Activated CD4-positive, alpha-beta T cell treated with anti-CD3 and anti-CD28 coated beads, Interleukin-2, amount 50 U/mL, for 24 hours (primary cell): ENCODE measurements around the gene STIMATE.

Experiments used
- DNase-seq, 2 donors: peaks; one replicate each; pipeline ENCODE4 v3.0.0-alpha.2; 2020; ENCODE audit warnings: low read depth in 1 of 2, low spot score in 1 of 2

The STIMATE gene

DNA sequence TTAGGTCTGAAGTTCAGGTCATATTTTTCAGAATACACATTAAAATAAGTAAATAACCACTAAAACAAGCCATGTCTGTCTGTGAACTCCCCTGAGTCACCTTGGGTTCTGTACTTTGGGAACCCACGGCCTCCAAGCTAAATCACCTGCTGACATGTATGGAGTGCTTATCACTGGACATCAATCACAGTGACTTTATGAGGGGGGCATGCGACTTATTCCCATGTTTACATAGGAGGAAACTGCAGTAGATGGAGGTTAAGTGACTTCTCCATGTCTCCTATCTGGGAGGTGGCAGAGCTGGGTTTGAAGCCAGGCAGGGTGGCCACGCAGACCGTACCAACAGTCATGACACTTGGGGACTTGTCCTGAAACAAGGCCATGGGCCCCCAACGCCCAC, 75.0 kb downstream of the STIMATE start:
- DNase-seq = no peak

DNA sequence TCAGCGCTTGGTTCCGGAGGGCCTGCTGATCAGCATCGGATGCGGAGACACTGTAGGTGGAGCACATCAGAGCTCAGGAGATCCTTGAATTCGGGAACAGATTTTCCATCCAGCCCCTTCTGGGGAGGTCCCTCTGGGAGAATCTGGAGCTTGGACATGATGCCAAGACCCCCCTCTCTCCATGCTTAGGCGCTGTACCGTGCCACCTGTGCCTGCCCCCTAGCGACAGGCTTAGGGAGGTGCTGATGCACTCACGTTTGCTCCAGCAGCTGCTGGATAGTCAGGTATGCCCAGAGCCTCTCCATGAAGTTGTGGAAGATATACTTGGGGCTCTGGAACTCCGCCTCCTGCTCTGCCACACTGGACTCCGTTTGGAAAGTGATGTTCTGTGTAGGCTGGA, 76.6 kb downstream of the STIMATE start:
- DNase-seq = no peak

DNA sequence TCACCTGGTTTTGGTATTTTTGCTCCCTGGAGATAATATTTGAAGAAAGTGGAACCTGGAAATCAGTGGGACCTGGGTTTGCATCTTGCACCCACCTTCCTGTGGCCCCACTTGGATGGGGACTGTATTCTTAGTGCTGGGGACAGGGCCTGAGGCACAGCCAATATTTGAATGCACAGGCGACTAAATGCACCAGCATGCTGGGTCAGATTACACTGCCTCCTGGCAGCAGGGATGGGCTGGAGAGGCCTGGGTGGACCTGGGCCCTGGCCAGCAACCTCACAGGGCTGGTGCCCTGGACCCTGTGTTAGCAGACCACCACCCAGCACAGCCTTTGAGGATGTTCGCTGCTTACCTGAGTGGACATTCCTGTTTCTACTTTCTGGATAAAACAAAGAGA, 77.4 kb downstream of the STIMATE start:
- DNase-seq = no peak

DNA sequence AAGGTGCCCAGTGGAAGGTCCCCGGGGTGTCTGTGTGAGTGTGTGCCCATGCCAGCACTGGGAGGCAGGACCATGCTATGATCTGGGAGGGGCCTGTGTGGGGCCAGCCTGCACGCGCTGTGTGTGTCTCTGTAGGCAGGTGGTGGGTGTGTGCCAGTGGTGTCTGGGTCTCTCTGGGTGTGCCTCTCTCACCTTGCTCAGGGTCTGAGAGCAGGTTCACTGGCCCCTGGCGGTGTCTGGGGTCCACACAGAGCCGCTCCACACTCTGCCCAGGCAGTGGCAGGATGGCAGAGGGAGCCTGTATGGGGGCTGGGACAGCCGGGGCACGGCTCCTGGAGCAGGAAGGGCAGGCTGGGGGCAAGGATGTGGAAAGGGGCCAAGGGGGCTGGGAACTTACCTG, 79.5 kb downstream of the STIMATE start:
- no peak for DNase-seq

DNA sequence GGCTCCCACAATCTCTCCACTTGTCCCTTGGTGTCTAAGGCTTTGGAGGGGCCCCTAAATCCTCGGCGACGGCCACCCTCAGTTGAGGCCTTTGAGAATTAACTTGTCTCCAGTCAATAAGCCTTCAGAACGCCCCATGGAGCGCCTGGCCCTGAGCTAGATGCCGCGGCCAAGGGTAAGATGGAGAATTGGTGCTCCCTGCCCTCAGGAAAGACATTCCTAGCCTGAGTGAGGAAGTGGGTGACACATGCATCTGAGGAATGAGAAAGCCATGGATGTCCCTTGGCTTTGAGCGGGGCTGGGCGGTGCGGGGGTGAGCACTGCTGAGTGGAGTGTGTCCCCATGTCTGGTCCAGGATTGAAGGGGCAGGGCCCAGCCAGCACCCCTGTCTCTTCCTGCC, 80.1 kb downstream of the STIMATE start:
- DNase-seq = no peak

DNA sequence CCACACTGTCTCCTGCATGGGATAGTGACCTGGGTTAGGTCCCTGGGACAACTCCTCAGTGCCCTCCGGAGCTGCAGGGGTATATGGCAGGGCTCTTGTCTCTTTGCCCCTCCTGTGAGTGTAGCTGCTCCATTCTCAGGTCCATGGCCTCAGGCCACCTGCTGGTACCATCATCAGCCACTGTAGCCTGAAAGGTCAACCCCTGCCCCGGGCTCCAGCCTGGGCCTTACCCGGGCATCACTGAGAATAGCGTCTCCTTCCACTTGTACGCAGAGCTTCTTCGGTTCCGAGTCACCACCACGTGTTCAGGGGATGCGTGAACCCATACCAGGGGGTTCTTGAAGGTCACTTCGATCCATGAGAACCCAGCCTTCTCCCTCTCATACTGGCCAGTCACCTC, 80.7 kb downstream of the STIMATE start:
- DNase-seq = no peak

DNA sequence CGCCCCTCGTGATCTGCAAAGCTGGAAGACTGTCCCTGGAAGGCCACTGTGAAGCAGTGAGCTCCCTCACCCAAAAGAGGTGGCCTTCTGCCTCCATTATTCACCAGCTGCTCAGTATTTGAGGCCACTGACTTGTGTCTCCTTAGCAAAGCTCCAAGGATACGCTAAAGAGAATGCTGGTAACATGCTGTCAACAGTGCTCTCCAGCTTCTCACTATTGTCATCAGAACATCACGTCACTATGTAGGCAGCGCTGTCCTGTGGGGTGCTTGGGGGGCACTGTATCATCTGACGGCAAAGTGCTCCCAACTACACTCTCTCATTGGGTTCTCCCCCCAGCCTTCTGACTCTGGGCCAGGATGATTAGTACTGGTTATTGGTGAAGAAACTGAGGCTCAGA, 81.1 kb downstream of the STIMATE start:
- no peak for DNase-seq

DNA sequence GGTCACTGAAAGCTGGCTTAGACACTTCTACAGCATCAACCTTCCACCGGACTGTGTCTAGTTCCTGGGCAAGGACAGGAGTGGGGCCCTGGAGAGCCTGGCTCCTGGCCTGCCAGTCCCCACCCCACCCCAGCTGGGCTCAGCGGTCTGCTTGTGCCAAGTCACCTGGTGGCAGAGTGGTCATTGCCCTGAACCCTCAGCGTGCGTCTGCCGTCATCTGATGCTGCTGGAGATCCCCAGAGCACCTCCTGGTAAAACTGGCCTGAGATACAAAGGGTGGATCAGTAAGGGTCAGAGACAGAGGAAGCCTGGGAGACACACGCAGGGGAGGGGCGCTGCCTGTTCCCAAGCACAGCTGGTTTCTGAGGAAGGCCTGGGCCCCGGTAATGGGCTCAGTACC, 83.5 kb downstream of the STIMATE start:
- no peak for DNase-seq

DNA sequence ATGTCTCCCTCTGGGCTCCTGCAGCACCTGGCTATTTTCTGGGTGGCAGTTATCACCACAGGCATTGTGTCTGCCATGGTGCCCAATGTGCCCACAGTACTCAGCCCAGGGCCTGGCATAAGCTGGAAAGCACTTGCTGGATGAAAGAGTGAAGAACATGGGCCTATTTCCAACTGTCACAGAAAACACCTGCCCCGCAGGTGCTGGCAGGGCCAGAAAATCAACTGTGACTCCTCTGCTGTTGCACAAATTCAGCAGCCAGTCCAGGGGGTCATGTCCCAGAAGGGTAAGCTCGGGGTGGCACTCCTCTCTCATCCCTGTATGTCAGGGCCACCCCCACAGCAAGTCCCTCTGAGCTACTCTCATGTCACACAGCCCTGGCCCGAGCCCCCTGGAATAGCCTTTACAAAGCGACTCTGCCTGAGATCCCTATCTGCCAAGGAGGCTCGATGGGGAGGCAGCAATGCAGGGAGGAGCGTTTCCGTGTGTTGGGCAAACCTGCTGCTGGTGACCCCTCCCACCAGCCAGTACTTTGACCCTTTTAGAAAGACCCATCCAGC, 85.8 kb downstream of the STIMATE start:
- no peak for DNase-seq

DNA sequence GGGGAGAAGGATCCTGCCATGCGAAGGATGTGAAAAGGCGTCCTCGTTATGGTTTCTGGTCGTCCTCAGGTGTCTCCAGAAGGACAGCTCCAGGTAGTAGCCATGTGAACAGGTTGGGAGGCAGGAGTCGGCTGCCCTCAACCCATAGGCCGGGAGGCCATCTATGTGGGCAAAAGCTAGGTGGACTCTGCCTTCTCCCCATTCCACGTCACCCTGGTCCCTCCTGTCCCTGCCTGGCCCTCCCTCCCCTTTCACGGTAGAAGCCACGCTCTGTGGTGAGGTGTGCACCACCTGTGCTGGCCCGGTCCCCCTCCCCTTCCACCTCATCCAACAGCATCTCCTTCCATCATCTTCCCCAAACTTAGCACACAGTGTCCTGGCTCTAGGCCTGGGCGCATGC, 86.4 kb downstream of the STIMATE start:
- DNase-seq = no peak

DNA sequence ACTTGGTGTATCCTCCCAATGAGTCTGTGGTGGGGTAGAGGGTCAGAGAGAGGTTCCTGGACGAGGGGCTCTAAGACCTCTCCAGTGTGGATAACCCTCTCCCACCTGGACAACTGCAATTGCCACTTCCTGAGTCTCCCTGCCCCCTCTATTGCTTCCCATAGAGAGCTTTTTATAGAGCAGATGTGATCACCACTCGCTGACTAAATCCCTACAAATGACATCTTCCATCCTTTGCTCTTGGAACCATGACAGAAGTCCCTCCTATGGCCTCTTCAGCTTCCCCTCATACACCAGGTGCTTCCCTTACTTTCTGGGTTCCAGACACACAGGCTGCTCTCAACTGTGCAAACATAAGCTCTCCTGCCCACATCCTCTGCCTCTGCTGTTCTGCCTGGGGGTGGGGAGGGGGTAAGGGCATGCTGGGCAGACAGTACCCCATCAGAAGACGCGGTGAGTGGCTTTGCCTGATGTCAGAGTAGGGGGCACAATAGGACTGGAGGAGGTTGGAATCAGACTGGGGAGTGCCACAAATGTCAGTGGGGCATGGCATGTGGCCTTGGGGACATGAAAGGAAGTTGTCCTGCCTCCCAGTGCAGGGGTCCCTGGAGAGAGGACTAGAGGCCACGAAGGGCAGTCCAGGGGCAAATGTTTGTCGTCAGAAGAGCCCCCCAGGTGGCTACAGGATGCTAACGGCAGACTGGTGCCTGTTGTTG, 87.5 kb downstream of the STIMATE start:
- DNase-seq = no peak

DNA sequence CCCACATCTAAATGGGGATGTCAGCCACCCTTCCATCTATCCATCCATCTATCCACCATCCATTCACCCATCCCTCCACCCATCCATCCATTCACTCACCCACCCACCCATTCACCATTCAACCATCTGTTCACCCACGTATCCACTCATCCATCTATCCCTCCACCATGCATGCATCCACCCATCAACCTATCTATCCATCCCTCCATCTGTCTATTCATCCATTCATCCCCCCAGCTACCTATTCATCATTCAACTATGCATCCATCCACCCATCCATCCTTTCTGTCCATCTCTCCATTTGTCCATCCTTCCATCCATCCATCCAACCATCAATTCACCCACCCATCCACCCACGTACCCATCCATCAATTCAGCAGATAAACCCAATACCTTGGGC, 88.2 kb downstream of the STIMATE start:
- no peak for DNase-seq

DNA sequence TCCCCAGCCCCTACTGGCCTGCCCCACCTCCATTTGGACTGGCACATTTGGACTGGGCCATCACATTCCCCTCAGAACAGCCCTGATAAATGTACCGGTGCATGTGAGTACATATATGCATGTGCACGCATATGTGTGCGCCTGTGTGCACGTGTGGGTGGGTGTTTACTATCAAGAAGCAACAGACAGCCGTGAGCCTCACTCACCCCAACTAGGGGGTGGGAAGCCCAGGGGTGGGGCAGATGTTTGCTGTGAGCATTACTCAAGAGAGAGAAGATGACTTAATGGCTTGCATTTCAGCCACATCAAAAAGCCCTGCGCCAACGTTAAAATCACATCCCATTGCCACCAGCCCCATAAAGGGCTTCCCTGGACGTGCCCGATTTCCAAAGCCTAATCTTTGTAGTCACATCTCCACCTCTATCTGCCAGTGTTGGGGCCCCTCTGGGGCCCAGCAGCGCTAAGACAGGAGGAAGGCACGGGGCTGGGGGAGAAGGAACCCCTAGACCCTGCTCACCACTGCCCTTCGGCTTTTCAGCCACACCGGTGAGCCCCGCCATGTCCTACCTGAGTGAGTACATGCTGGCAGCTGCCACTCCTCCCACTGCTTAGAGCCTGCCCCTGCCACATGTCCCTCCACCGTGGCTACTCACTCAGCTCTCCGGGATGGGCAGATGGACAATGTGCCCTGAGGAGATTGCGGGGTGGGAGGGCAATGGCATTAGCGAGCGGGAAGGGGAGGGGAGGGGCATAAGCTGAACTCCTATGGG, 91.9 kb downstream of the STIMATE start:
- DNase-seq = no peak

DNA sequence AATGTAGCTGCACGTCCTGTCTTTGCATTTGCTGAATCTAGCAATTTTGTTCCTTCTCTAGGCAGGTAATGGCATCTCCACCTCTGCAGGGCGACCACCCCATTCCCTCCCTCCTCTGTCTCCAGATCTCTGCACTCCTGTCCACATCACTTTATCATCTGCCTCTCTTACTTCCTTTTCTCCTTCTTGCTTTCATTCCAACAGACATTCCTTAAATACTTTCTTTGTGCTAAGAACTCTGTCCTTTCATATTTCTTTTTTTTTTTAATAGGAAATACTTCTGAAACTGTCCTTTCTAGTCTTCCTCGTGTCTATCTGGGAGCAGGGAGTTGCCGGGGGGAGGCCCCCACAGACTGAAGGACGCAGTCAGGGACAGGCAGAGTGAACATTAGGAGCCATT, 95.5 kb downstream of the STIMATE start:
- DNase-seq = no peak

DNA sequence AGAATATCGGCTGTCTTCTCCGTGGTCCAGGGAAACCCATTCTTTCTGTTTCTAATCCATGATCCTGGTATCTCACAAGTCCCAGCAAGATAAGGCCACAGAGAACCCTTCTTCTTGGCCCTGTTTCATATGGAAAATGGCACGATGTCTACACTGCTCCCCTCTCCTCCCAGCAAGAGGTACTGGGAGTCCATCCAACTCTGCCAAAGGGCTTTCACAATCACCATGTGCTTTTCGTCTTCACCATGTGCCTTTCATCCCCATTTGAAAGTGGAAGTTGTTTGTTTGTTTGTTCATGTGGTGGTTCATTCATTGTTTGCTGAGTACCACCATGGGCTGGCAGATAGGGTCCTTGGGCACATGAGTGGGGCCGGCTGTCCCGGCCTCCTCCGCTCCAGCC, 97.3 kb downstream of the STIMATE start:
- DNase-seq = no peak

DNA sequence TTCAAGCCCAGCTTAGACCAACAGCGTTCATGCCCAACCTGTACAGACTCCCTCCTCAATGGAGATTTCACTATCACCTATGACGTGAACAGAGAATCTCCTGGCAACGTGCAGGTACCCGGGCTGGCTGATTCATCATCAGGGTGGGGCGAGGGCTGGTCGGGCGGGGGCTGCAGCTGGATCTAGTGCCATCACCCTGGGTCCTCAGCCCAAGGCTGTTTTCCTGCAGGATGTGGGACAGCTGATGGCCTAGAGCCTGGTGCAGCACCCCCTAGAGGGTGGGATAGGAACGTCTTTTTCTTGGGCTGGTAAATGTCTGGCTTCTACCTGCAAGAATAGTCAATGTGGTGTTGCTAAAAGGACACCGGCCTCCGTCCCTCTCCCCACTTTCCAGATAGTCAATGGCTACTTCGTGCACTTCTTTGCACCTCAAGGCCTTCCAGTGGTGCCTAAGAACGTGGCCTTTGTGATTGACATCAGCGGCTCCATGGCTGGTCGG, 98.3 kb downstream of the STIMATE start:
- no peak for DNase-seq

DNA sequence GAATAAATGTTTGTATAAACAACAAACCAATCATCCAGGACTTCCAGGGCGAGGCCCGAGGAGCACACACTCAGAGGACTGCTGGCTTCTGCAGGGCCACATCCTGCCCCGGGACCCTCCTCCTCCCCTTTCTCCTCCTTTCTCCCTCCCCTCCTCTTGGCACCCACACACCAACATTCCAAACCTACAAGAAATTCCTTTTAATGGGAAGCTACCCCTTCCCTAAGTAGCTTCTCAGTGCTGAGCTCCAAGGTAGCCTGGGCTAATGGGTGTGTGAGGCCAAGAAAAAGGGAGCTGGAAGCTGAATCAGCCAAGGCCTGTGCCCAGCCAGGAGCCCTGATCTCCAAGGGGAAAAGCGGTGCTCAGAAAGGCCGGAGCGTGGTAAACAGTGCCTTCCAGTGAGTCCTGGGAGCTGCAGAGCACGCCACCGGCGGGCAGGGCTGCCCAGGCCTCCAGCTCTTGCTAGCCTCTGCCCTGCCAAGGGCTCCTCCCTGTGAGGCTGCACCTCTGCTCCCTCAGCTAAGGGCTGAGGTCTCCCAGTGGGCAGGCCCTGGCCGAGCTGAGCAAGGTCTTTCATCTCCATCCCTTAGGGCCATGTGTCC, 98.9 kb downstream of the STIMATE start:
- DNase-seq = no peak

DNA sequence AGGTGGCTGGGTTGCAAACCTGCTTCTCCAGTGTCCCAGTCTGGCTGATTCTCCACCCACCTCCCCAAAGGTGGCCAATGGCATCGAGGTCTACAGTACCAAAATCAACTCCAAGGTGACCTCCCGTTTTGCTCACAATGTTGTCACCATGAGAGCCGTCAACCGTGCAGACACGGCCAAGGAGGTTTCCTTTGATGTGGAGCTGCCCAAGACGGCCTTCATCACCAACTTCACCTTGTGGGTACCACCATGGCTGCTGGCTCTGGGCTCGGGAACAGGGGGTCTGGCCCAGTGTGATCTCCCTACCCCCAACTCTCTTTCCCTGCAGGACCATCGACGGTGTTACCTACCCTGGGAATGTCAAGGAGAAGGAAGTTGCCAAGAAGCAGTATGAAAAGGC, 100.9 kb downstream of the STIMATE start:
- no peak for DNase-seq

DNA sequence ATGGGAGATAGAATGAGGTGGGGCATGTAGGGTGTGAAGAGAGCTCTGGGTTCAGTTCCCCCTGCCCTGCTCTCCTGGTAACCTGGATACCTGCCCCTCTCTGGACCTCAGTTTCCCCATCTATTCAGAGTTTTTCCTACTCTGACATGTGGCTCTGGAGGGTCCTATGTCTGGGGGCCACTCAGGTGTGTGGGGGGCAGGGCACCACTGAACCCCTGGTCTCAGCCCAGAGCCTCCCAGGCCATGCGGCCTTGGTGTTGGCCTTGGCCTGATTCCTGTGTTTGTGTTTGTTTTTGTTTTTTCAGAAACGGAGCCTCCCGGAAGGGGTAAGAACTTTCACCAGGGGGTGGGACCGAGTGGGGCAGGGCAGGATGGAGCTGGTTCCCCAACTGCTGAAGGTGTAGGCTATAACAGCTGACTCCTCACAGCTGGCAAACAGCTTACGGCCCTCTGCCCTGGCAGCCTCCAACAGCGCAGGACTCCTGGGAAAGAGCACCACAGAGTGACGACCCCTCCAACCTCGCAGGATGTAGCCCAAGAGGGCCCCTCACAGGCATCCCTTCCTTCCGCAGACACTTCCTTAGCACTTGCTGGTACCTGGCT, 101.9 kb downstream of the STIMATE start:
- no peak for DNase-seq

DNA sequence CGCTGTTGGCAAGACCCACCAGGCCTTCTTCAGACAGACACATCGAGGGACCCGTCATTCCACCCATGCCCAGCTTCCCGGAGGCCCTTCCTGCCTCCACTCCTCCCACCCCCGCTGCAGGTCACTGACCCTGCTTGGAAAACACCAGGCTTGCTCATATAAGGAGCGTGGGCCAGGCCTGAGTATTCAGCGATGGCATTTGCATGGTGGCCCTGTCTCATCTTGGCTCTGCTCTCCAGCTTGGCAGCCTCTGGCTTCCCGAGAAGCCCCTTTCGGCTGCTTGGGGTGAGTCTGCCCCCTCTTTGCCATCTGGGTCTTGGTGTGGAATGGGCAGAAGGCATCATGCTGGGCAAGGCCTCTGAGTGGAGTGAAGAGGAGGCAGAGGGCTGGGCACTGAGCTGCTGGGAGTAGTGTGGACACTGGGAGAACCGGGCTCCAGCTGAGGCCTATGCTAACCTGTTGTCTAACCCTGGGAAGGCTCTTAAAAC, 102.7 kb downstream of the STIMATE start, which contains the start of gene ITIH3:
ITIH3 (plus strand) TSS at position 185 of the 488 bp plus-strand sequence; CDS start at position 193, 8 bp downstream.
- DNase-seq = no peak
